Posterior vena cava (tissue), 2 donors: ENCODE results near the gene RUNX2. TPM values are rescaled to one million over a fixed set of nuclear protein-coding genes. Genes with fewer than 3 reads are reported as not detected.

Source experiments
- DNase-seq: peaks from one replicate; pipeline ENCODE4 v3.0.0-alpha.2; 2020; ENCODE audit warnings: low spot score
- intact Hi-C, 2 donors: fragments of 100-400 bp; cut with DNase I; formaldehyde crosslinking; loops; one replicate each; pipeline versions ENCODE4 v1.14.1 to v1.14.2; 2022 to 2023
- total RNA-seq, 2 donors: library from RNA; stranded (reverse); fragmentation: NEBNext Ultra II Directional; extraction: Animal tissue kit (Norgen Biotek cat#: 25700); gene quantifications; one replicate each; pipeline ENCODE4 v1.2.1, GENCODE V29; 2021
- donor health status: DM: yes; HTN: yes; CAD: no.
- donor health status: DM: yes; HTN: yes; CAD: no.

RUNX2 gene
- total RNA-seq, 2 donors from 2014 or later: 0.83 to 1.00 TPM

DNA sequence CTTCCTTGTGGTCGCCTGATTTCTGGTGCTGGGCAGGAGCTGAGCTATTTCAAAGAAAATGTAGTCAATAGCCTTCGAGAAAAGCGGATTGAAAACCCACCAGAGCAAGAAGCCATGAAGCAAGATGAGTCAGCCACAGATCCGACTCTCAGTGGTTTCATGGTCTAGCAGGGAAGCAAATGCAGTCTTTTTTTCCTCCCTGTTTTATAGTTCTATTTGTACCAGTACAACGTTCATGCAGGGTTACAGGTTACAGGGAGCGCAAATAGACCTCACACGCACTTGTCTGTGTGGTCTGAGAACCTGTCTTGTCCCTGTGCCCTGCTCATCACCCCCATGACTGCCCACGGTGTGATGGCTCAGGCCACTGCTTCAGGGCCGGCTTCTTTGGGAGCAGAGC is 359.4 kb downstream of the RUNX2 start:
- DNase-seq: no peak
- intact Hi-C loops: no loop called here

DNA sequence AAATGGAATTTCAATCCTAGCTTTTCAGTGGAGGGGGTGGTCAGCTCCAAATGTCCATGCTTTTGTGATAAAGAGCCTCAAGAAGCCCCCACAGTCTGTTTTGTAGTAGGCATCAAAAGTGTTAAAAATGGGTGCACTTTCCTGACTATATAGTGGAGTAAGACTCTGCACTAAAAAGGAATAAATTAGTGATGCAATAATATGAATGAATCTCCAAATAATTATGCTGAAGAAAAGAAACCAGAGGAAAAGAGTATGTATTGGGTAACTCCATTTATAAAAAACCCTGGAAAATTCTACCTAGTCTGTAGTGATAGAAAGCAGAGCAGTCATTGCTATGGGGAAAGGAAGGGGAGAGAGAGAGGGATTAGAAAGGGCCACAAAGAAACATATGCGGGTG is 360.1 kb downstream of the RUNX2 start:
- intact Hi-C loops: loop anchor here in 1 of 2 donors (2.0 kb wide), 1 partner anchor 59 kb away; no protein-coding TSS in a partner anchor
- DNase-seq: no peak

GRCh38 chr6:45689926-45690615 is 361.9 kb downstream of the RUNX2 start:
- intact Hi-C loops: loop anchor here in 1 of 2 donors (2.0 kb wide), 1 partner anchor 61 kb away; no protein-coding TSS in a partner anchor
- DNase-seq: no peak

DNA sequence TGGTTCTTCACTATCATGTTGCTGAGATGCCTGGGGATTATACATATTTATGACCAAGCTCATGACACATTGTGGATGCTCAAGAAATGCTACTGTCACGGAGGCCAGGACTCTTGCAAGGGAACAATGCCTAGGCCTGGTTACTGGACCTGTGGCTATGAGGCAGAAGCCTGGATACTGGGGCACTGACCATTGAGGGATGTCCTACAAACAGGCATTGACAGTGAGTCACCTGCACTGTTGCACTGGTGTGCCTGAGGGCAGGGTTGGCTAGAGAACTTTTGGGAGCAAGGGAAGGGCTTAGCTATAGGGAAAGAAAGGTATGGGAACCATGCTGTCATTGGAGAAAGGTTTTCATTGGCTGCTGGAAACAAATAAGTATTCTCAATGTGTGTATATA is 362.7 kb downstream of the RUNX2 start:
- intact Hi-C loops: no loop called here
- DNase-seq: no peak

DNA sequence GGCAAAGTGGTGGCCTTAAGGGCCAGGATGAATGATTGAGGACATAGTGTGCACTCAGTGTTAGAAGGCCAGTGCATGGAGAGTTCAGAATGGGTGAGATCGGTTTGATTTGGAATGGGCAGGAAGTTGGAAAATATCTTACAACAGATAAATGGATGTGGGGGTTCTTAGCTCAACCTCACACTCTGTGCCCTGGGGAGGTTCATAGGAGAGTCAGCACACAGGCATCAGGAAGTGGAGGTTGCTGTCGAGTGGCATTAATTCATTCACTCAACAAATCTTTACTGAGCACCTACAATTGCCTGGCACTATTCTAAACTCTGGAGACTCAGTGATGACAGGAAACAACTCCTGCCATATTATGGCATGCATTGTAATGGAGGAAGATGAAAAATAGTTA is 363.3 kb downstream of the RUNX2 start:
- intact Hi-C loops: no loop called here
- no peak for DNase-seq

DNA sequence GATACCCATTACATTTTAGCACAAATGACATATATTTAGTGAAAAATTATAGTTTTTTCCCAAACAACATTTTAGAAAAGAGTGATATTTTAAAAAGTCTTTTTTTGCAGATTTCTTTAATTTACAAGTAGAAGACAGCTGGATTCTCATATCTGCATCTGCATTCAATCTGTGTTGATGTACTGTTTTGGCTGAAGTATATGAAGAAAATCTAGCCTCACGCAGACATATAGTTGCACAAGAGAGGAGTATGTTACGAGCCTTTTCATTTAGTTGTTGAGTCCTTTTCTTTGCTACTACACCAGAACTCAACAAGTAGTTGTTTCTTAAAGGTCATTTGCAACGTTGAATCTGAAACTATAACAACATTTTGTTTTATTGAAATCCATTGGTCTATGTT is 363.9 kb downstream of the RUNX2 start:
- intact Hi-C loops: no loop called here
- DNase-seq: no peak

GRCh38 chr6:45696738-45697137 is 368.6 kb downstream of the RUNX2 start:
- no peak for DNase-seq
- intact Hi-C loops: no loop called here

GRCh38 chr6:45697605-45698004 is 369.5 kb downstream of the RUNX2 start:
- DNase-seq: no peak
- intact Hi-C loops: no loop called here

GRCh38 chr6:45698046-45698445 is 369.9 kb downstream of the RUNX2 start:
- no peak for DNase-seq
- intact Hi-C loops: no loop called here

DNA sequence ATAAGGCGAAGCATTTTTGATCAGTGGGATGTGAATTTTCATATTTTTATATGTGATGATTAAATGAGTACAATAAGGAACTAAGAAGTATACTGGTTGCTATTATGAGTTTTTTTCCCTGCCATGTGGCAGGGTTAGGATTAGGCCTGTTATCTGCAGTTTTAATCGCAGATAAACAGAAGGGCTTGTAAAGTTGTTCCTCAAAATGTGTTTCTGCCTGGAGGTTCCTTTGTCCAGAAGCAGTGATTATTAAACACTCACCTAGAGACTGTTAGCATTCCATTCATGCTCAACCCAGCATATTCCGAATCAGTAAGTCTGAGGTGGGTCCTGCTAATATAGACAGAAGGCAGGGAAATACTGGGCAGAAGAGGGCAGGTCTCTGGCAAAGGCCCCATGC is 371.5 kb downstream of the RUNX2 start:
- intact Hi-C loops: no loop called here
- no peak for DNase-seq

DNA sequence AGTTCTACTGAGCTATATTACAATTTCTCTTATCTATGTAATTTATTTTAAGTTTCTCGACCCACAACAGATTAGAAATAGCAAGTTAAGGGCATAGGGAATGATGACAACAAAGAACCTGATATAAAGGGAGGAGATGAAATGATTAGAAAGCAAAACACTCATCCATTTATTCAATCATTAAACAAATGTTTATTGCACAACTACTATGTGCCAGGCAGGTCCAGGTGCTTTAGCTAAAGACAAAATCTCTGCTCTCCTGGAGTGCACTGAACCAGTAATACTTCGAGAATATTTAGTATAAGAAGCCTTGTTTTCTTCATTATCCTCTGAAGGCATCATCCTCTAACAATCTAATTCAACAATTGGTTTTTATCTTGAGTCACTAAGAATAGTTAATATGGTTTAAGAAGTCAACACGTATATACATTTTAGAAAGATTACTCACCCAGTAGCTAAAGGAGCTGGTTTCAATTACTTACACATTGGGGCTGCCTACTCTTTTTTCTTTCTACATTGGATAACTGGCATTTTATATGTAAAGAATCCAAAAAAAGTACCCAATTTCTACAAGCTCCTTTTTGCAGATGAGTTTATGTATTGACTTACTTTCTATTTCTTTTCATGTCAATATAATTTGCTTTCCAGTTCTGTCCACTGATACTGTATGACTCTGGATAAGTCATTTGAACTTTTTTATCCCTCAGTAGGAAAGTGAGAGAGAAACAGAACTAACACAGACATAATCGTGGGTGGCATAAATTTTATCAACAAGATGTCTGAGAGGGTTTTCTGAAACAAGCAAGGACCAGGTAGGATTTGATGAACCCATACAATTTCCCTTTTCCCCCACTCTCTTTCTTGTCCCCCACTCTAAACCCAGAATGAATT is 375.0 kb downstream of the RUNX2 start:
- intact Hi-C loops: no loop called here
- no peak for DNase-seq

DNA sequence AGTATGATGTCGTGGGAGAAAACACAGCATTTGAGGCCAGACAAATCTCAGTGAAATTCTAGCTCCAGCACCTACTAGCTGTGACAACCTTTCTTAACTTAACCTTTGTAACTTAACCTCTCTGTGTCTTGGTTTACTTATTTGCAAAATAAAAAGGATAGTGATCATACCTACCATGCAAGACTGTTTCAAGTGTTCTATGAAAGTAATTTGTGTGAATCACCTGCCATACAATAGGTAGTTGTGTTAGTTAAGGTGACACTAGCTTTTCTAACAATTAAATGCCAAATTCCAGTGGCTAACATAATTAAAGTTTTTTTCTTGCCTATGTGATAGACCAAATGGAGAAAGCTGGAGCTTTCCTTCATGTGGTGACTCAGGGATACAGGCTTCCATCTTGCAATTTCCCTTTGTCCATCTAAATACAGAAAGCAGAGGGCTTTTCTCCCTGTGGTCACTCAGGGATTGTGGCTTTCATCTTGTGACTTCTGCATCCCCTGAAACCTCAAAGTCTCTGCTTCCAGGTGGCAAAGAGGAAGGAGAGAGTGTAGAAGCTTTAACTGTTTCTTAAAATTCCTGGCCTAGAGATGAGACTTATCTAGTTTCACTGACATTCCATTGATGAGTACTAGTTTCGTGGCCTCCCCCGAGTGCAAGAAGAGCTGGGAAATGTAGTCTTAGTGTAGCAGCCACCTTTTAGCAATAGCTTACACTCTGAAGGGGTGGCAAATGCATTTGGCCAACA is 376.1 kb downstream of the RUNX2 start:
- intact Hi-C loops: no loop called here

GRCh38 chr6:45705137-45705855 is 377.2 kb downstream of the RUNX2 start:
- DNase-seq: no peak
- intact Hi-C loops: no loop called here

More for the DNA sequence above, 376.1 kb downstream of the RUNX2 start:
- DNase-seq: no peak

- DNase-seq: no peak
- intact Hi-C loops: no loop called here
Measured at GRCh38 chr6:45706319-45706718, 378.2 kb downstream of the RUNX2 start.

DNA sequence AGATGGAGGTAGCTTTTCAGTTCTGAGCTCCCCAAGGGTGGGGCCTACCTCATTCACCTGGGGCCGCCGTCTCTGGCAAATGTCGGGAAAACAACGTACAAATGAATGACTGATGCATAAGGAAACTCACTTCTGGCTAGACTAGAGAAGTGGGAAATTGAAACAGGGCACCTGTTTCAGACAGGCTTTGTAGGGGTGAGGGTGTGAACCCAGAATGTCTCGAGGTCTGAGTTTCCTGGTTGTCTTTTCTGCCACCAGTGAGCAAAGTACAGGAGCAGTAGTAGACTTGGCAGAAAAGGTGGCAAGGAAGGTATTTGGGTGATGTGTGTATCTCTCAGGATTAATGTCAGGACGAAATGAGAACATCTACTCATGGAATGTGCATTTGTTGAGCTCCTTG is 379.0 kb downstream of the RUNX2 start:
- DNase-seq: no peak
- intact Hi-C loops: no loop called here

- intact Hi-C loops: loop anchor here in 1 of 2 donors (5.0 to 10.0 kb wide), 3 partner anchors 978 to 1235 kb away; no protein-coding TSS in a partner anchor
- no peak for DNase-seq
Measured at GRCh38 chr6:45709781-45710220, 381.7 kb downstream of the RUNX2 start.

DNA sequence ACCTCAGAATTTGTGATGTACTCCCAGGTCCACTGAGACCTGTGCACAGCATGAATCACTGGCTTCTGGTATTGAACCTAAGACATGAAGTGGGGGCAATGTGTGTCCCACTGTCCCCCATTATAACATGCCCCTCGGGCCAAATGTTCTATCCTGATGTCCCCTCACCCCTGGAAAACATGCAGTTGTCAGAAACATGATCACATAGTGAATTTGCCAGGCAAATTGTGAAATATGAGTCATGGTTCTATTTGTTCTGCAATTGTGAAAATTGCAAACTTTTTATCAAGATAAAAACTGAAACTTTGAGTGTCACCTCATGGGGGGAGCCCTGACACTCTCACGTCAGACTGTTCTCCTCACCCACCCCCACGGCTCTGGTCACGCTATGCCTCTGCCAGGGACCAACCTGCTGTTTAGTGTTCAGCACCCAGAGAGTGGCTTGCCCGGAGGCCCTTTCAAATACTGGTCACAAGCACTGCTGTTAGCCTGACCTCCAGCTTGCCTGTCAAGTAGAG is 382.2 kb downstream of the RUNX2 start:
- intact Hi-C loops: loop anchor here in 1 of 2 donors (5.0 to 10.0 kb wide), 3 partner anchors 978 to 1236 kb away; no protein-coding TSS in a partner anchor

DNA sequence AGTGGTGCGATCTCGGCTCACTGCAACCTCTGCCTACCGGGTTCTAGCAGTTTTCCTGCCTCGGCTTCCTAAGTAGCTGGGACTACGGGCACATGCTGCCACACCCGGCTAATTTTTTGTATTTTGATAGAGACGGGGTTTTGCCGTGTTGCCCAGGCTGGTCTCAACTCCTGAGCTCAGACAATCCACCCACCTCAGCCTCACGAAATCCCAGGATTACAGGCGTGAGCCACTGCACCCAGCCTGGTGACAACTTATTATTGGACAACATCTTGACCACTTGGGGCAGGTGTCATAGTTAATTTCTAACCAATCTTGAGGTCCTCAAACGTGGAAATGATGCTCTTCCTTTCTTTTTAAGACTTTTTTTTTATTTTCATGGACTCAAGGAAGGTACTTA is 383.9 kb downstream of the RUNX2 start:
- intact Hi-C loops: loop anchor here in 1 of 2 donors (5.0 to 10.0 kb wide), 3 partner anchors 980 to 1237 kb away; no protein-coding TSS in a partner anchor
- no peak for DNase-seq

More for the DNA sequence above, 382.2 kb downstream of the RUNX2 start:
- no peak for DNase-seq

- intact Hi-C loops: loop anchor here in 1 of 2 donors (5.0 to 10.0 kb wide), 3 partner anchors 980 to 1238 kb away; no protein-coding TSS in a partner anchor
- DNase-seq: no peak
Measured at GRCh38 chr6:45712786-45713185, 384.7 kb downstream of the RUNX2 start.
